ENCODE measurements around the gene RTP5. TPM values are rescaled to one million over a fixed set of nuclear protein-coding genes. Genes with fewer than 3 reads are reported as not detected.

RTP5 gene
- total RNA-seq, 4 donors from 2014 or later, result 0.96 TPM; not detected in 3

- ATAC-seq (ENCODE audit: low FRiP score) (no peak), DNase-seq (ENCODE audit: low spot score) (no peak)
- TF ChIP-seq CTCF (IDR thresholded peaks at IDR 0.05), result no peak
Measured at GRCh38 chr2:241865416-241865956, 4.0 kb upstream of the RTP5 start.

- ATAC-seq (ENCODE audit: low FRiP score), result no peak
- no peak for TF ChIP-seq CTCF (IDR thresholded peaks at IDR 0.05)
- DNase-seq (ENCODE audit: low spot score), result no peak
Measured at GRCh38 chr2:241865957-241866789, 3.4 kb upstream of the RTP5 start.

DNA sequence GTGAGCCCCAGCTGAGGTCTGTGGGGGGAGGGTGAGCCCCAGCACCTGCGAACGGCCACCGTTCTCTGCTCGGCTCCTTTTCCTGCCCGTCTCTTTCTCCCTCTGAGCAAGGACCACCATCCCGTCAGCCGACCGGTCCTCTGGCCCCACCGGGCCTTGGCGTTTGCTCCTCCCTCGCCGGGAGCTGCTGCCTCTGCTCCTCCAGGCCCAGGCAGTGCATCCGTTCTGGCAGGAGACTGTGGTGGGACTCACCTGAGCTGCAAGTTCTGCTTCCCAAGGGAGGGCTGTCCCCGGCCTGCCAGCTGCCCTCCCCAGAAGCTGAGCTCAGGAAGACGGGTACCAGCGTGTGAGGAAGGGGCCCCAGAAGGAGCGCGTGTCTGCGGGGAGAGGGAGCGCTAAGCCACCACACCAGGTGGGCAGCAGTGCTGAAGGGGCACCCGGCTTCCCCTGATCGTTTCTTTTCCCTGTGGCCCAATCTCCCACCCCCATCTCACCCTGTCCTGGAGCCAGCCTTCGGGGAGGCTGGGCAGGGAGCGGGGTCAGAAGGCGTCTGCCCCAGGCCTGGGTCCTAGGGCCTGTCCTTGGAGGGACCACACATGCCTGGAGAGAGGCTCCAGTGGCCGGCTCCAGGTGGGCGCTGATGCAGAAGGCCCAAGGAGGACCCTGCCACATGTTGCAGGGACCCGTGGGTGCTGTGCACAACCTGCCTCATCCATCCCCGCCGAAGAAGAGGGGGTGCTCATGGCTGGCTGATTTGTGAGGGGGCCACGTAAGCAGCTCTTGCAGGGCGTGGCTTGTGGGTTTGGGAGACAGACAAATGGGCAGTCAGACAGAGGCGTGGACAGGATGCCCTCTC lies 2.5 kb upstream of the RTP5 start:
- no peak for TF ChIP-seq CTCF (IDR thresholded peaks at IDR 0.05)
- no peak for DNase-seq (ENCODE audit: low spot score)
- ATAC-seq (ENCODE audit: low FRiP score), result no peak

DNA sequence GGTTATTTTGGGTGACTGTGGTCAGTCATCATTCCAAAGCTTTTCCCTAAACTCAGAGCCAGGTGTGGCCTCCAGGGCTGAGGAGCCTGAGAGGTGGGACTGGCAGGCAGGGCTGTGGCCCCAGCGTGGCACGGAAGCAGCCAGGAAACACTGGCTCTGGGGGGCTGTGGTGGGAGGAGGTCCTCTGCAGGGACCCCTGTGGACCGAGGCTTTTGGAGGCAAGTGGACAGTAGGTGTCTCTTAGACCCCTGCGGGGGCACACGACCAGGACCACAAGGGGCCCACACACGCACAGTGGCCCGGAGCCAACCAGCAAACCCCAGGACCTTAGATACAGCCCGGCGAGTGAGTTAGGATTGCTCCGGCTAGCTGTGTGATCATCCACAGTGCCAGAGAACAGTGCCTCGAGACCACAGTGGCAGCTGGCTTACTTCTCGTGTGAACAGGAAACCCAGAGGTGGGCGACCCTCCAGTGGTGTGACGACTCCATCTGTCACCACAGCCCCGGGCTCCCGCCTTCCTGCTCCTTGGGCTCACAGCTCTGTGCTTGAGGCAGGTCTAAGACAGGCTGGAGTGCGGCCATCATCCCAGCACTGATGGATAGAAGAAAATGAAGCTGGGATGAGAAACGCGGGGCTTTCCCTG lies 1.6 kb upstream of the RTP5 start:
- ATAC-seq (ENCODE audit: low FRiP score) (no peak), DNase-seq (ENCODE audit: low spot score) (no peak)
- no peak for TF ChIP-seq CTCF (IDR thresholded peaks at IDR 0.05)

DNA sequence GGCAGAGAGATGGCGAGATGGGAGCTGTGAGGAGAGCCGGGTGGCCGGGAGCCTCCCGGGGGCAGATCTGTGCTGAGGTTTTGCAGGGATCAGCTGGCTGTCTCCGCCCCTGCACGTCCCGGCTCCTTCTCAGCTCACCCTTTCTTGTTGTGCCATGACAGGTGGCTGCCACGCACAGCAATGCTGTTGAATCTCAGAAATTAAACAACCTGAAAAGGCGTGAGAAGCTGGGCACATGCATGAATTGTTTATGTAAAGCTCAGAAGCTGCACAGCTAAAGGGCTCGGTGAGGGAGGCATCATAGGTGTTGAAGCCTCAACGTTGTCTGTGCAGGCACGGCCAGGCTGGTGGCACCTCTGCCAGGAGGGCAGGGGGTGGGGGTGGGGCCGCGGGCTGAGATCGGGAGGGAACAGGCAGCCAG lies 858 bp upstream of the RTP5 start:
- DNase-seq (ENCODE audit: low spot score) (no peak), ATAC-seq (ENCODE audit: low FRiP score) (no peak)
- TF ChIP-seq CTCF (IDR thresholded peaks at IDR 0.05), result no peak

GRCh38 chr2:241870081-241870541 lies 582 bp downstream of the RTP5 start:
- TF ChIP-seq CTCF (IDR thresholded peaks at IDR 0.05), result no peak
- ATAC-seq (ENCODE audit: low FRiP score) (no peak), DNase-seq (ENCODE audit: low spot score) (no peak)

Measured in omental fat pad (tissue), 4 donors.